HG02885 (cell line): ENCODE results near the gene PRKCB.
"Not testable (repeated sequence)": the region's sequence is repeated elsewhere in the genome, so short reads cannot be mapped to it uniquely, and the experiment has no call there.

Experiments
- ATAC-seq: cut with Tn5 transposase; IDR thresholded peaks from one replicate; pipeline ENCODE4 v1.9.1; 2021; ENCODE audit warnings: mild to moderate bottlenecking; ENCODE audit not compliant: unreplicated experiment, poor library complexity

PRKCB gene

GRCh38 chr16:24145927-24146326 is 310.1 kb downstream of the PRKCB start:
- ATAC-seq, result no peak

- ATAC-seq, result no peak
Observed at GRCh38 chr16:24146518-24146917, 310.7 kb downstream of the PRKCB start.

GRCh38 chr16:24149102-24149501 is 313.3 kb downstream of the PRKCB start:
- no peak for ATAC-seq

- no peak for ATAC-seq
Observed at GRCh38 chr16:24150282-24150681, 314.5 kb downstream of the PRKCB start.

DNA sequence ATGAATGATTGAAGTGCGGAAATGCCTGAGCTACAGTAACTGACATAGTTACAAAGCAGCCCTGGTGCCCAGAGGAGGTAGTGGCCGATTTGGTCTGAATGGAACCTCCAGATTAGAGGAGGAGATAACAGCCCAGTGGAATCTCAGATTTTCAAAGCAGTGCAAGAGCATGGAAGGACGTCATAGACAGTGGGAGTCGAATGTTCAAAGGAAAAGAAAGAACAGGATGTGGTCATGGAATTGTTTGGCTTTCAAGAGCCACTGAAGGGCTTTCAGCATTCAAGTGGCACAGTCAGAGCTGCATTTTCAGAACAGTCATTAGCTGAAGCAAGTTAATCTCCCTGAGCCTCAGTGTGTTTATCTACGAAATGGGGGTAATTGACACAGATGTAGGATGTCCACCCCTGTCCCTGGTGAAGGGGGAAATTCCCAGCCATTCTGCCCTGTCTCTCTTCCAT is 315.7 kb downstream of the PRKCB start:
- ATAC-seq, result no peak

DNA sequence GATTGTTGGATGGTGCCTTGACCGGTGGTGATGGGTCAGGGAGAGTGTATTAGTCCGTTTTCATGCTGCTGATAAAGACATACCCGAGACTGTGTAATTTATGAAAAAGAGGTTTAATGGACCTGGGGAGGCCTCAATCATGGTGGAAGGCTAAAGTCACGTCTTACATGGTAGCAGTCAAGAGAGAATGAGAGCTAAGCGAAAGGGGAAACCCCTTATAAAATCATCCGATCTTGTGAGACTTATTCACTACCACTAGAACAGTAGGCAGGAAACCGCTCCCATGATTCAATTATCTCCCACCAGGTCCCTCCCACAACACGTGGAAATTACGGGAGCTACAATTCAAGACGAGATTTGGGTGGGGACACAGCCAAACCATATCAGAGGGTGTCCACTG is 316.3 kb downstream of the PRKCB start:
- not testable (repeated sequence) for ATAC-seq

GRCh38 chr16:24152826-24153225 is 317.0 kb downstream of the PRKCB start:
- no peak for ATAC-seq

DNA sequence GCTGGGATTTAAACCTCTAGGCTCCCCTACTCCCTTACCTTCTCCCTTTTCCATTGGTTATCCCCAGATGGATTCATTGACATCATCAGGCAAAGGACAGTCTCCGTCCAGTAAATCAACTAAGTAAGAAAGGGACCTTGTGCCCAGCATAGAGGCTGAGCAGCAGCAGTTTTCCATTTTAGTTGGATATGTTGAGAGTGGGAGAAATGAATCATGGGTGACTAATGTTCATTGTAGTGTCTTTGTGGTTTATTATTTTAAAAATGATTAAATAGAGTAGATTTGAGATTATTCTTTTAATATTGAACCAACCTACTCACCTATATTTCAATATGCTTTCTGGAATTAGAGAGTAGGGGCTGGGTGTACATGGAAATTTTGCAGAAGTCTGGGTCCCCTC is 321.0 kb downstream of the PRKCB start:
- no peak for ATAC-seq

- ATAC-seq, result no peak
Observed at GRCh38 chr16:24163935-24164334, 328.2 kb downstream of the PRKCB start.

DNA sequence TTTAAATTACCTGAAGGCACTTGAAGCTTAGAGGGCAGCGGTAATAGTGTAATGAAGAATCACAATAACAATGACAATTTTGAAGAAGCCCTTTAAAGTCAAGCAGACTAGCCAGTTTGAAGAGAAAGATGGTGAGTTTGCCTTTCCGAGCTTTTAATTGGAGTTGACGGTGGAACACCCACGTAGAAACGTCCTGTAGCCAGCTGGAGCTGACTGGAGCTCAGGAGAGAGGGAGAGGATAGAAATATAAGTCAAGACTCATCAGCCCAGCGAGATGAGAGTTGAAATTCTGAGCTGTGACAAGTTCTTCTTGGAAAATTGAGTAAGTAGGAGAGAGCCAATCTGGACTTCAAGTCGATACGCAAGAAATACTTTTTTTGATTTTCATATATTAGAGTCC is 328.6 kb downstream of the PRKCB start:
- ATAC-seq, result no peak

GRCh38 chr16:24165273-24165672 is 329.5 kb downstream of the PRKCB start:
- ATAC-seq, result no peak

DNA sequence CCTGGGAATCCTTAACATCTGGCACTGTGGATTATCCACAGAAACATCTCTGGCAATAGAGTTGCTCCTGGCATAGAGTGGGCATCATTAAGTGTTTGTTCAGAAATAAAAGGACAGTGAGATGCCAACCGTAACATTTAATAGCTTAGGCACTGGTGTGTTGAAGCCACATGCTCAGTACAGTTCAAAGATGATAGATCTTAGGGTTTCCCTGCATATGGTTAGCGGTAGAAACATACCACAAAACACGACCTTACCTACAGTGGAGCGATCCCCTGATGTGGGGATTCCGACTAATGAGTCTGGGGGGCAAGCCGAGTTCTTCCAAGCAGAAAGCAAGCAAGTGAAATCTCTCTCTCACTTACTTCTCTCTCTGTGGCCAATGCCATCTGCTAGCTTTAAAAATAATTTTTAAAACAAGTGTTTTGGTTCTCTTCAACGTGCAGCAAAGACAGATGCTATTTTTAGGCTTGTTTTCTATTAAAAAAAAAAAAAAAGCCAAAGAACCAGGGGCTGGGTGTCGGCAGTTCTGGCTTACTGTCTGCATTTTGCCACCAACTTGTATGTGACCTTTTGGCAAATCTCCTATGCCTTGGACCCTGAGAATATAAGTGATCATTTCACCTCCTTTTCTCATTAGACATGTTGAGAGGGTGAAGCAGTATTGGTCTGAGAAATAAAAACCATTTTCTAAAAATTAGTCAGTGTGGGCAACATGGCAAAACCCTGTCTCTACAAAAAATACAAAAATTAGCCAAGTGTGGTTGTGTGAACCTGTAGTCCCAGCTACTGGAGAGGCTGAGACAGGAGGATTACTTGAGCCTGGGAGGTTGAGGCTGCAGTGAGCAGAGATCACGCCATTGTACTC is 331.1 kb downstream of the PRKCB start:
- ATAC-seq, result no peak

DNA sequence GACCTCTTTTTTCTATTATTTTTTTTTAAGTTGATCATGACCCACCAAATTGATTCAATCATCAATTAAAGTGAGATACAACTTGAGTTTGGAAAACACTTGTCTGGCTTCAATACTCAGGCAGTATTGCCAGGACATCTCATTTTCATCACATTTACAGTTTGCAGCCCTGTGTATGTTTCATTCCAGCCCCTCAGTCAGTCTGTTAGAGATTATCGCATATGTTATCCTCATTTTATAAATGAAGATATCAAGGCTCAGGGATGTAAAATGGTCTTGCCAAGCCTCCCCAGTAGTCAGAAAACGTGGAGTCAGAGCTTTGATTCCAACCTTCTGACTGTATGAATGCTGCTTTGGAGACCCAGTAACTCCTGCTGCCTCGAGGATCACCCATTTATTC is 333.1 kb downstream of the PRKCB start:
- no peak for ATAC-seq

DNA sequence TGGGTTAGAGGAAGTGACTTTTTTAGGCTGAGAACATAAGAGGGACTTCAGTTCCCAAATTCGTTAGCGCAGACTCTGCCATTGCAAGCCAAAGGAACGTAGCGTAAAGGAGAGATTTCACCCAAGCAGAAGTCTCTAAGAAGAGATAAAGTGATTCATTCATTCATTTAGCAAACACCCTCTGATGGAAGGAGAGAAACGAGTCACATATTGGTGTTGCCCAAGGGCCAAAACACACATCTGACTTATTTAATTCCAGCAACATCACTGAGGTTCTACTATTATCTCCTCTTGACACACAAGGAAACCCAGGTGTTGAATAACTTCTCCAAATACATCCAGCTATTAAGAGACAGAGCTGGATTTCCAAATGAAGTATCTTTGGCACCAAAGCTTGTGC is 334.6 kb downstream of the PRKCB start:
- ATAC-seq, result no peak

DNA sequence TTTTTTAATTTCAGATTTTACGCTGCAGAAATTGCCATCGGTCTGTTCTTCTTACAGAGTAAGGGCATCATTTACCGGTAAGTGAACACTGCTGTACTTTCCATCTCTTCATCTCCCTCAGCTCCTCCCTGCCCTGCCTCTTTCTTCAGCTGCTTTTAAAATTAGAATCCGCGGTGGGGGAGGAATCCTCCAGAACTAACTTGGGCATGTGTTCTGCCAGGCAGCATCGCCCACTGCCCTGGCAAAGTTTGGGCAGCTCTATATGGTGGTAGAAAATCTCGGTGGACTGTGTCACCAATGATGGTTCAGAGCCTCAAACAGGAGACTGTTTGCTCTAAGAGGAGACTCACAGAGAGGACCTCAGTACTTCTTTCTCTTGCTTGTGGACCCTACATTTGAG is 338.7 kb downstream of the PRKCB start:
- no peak for ATAC-seq

GRCh38 chr16:24174957-24175356 is 339.2 kb downstream of the PRKCB start:
- ATAC-seq, result no peak

DNA sequence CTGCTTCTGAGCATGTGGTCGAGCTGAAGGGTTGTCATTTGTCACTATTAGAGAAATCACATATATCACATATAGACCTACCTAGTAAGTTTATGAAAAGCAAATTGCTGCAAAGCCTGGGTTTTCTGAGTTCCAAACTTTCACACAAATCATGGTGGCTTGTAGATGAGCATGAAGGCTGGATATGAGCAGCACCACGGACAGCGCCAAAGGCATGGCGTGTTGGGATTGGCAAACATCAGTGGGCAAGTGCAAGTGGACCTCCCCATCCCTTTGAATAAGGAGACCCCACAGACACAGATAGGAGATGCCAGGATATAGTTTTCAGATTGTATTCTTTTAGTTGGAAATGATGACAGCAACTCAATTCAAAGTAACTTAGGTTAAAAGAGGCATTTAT is 342.7 kb downstream of the PRKCB start:
- no peak for ATAC-seq

- ATAC-seq, result no peak
Observed at GRCh38 chr16:24180451-24180850, 344.7 kb downstream of the PRKCB start.

DNA sequence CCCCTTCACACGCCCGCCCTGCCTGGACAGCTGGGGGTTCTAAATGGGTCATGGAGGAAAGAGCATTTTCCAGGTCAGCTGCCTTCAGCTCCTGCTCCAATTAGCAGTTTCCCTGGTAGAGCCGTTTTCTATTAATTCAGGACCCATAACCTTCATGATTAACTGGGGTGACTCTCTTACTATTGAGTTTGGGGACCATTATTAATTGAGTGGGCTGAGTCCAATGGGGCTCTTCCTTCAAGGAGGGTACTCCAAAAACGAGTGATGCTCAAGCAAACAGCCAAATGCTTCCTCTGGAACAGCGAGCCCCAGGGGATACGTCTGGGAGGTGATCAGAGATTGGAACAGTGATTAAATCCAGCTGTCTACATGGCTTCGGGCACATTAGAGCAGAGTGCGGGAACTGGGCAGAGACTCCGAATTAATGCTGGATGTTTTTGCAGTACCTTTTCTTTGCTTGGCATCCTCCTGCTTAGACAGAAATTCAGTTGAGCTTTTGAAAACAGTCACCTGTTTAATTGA is 352.3 kb downstream of the PRKCB start:
- ATAC-seq, result no peak

DNA sequence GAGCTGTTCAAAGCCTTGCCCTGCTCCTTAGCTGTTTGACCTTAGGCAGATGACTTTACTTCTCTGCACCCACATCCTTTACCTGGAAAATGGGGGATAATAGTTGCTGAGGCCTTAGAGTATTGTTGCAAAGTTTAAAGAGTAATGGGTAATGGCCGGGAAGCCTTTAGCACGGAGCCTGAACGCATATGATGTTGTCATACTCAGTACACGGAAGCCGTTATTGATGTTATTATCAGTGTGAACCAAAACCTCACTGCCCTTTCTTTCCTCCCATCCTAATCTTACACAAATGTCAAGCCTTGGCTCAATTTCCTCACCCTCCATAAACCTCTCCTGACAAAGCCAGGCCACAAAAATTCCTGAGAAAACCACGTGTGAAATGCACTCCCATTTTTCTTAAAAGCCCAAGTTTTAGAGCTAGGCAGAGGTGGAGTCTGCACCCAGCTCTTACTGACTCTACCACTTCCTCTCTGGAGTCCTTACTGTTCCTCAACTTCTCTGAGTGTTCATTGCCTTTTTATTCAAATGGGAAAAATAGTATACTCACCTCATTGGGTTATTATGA is 353.1 kb downstream of the PRKCB start:
- no peak for ATAC-seq

DNA sequence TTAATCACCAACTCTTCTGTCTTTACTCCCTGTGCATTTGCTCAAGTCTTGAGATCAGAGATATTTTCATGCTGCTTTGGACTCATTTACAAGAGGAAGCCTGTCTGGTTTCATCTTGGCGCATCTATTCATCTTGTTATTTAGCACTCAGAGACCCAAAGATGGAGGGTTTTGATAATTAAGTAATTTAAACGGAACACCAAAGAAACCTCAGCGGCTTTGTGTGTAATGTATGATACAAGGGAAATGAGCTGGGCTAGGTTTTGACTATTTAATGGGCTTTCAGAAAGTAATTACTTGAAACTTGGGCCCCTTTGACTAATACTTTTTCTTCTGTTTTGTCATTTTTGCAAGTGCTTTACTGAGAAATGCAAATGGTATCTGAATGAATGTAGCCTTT is 354.2 kb downstream of the PRKCB start:
- ATAC-seq, result no peak
